ENCODE measurements around the gene LRG1.
"Not testable (repeated sequence)": the region's sequence is repeated elsewhere in the genome, so short reads cannot be mapped to it uniquely, and the experiment has no call there.

Gene LRG1

GRCh38 chr19:4550018-4550417 lies 10.2 kb upstream of the LRG1 start:
- DNase-seq = no peak

DNA sequence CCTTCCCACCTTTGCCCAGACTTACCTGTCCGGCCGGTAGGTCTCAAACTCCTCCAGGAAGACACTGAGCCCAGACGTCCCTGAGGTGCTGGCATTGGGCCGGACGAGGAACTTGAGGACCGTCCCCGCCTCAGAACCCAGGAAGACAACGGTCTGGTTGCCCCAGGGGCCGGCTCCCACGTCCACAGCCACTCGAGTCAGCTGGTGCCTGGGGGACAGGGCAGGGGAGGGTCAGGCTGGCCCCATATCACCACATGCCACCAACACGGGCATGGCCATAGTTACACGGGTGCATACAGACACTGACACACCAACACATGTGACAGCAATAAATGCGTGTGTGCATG lies 8.4 kb upstream of the LRG1 start:
- no peak for DNase-seq

- peak in 1 of 2 donors; percentile 38 for DNase-seq
Observed at GRCh38 chr19:4547303-4548237, 7.7 kb upstream of the LRG1 start.

GRCh38 chr19:4543842-4544647 lies 4.2 kb upstream of the LRG1 start:
- DNase-seq = no peak

DNA sequence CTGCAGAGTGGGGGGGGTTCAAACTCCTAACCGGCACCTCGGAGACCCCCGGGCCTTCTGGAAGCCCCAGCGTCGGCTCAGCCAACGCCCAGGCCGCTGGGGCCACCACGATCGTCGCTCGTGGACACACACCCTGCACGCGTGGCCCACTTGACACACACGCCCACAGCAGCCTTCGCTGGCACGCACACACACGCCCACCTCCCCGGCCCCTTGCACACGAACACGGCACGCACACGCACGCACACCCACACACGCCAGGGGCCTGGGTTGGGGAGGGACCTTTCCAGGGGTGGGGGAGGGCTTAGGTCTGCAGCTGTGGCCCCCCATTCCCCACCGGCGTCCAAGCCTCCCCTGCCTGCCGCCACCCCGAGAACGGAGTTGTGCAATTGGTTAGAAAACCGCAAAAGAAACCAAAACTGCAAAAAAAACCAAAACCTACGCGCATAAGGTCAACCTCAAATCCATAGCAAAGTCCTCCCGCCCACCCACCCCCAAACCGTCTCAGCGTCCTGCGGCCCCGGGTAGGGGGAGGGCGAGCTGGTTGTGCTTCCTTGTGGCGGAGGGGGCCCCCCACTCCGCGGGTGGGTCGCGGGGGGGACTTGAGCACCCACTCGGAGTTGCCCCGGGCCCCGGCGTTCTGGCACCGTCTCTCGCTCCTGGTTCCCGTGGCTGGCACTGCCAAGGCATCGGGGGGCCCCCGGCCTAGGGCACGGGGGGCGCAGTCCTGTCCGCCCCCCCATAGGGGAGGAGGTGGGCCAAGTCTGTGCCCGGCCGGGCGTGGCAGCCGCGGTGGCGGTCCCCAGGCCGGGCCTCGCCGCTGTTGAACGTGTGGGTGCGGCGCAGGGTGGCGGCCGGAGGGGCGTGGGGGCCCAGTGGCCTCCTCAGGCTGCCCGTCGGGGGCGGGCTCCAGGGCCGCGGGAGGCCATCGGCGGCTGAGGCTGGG lies 3.3 kb upstream of the LRG1 start:
- DNase-seq = no peak

GRCh38 chr19:4541806-4542145 lies 1.9 kb upstream of the LRG1 start:
- not testable (repeated sequence) for DNase-seq

GRCh38 chr19:4541114-4541805 lies 1.4 kb upstream of the LRG1 start:
- peak in 1 of 2 donors; percentile 37 for DNase-seq

DNA sequence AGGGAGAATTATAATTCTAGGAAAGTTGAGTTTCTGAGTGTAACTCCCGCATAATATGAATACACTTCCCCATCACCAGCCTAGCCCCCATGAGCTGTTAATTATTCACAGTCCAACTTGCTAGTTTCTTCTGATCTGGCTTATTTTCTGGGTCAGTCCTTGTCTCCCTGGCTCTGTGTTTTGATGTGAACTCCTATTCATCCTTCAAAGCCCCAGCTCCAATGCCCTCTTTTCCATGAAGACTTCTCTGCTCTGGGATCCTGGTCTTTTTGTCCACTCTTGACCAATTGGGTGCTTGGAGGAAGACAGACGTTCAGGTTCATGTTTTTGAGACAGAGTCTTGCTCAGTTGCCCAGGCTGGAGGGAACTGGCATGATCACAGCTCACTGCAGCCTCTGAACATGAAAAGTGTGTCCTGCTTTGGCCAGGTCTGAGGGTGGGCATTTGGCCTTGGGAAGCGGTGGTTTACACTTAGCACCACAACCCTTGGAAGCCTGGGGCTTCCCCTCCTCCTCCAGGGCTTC lies 605 bp downstream of the LRG1 start:
- no peak for DNase-seq

DNA sequence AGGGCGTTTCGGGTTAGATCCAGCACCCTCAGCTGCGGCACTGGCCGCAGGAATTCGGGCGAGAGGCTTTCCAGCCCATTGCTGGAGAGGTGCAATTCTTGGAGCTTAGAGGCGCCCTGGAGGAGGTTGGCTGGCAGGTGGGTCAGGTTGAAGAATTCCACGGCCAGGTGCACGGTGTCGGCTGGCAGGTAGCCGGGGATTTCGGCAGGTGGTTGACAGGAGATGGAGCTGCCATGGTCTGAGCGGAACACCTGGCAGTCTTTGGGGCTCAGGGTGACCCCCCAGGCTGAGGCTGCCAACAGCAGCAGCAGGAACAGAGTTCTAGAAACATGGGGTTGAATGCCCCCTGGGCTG lies 1.3 kb downstream of the LRG1 start:
- DNase-seq = no peak

- DNase-seq = no peak
Observed at GRCh38 chr19:4537953-4538600, 1.8 kb downstream of the LRG1 start.

GRCh38 chr19:4536798-4537197 lies 3.0 kb downstream of the LRG1 start:
- DNase-seq = no peak

DNA sequence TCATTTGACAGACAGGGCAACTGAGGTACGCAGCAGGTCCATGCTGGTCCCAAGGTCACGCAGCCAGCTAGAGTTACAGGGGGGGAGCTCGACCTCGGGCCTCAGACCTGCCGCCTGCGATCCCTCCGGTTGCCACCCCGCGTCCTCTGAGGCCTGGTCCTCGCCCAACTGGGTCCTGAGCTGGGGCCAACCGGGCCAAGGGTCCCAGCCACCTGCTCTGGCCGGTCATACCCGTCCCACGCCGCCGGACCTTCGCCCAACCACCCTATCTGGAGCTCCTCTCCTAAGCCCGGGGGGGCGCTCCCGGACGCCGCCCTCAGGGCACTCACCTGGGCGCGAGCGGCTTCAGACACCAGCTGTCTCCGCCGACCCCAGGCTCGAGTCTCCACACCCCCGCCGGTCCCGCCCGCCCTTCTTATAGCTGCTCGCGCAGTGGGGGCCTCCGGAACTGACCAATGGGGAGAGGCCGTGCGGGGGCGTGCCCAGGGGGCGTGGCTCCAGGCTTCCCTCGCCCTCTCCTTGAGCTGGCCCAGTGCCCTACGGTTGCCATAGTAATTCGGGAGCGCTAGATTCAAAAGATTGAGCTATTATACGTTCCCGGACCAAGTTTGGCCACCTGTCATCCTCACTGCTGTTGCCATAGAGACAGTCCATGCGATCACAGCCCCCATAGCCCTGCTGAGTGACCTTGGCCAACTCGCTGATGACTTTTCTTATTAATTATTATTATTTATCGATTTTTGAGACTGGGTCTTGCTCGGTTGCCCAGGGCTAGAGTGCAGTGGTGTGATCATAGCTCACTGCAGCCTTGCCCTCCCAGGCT lies 4.8 kb downstream of the LRG1 start, which contains the start of gene PLIN5:
Gene PLIN5 (minus strand): TSS at position 389 of the 823 bp plus-strand sequence. CDS start 1,150 bp downstream, outside the sequence.
- peak; percentile 46 to 60 for DNase-seq

- DNase-seq = no peak
Observed at GRCh38 chr19:4533835-4534424, 5.9 kb downstream of the LRG1 start.

- DNase-seq = no peak
Observed at GRCh38 chr19:4533334-4533733, 6.5 kb downstream of the LRG1 start.

DNA sequence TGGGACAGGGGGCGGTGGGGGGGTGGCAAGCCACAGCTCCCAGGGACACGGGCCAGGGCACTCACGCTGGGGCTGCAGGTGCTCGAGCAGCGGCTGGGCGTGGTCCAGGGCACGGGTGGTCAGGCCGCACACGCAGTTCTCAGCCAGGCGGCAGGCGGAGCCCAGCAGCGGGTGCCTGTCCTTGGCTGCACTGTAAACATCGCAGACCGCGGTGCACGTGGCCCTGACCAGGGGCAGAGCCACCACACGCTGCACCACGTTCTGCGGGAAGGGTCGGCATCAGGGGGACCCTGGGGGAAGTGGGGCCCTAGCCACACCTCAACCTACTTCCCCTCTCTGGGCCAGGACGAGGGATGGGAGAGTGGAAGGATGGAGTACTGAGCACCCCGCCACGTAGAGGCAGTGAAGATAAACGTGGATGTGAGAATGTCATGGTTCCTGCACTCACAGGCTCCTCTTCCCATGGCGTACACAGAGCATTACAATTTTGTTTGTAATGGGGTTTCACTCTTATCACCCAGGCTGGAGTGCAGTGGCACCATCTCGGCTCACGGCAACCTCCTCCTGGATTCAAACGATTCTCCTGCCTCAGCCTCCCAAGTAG lies 8.2 kb downstream of the LRG1 start:
- no peak for DNase-seq

- DNase-seq = no peak
Observed at GRCh38 chr19:4529924-4530522, 9.8 kb downstream of the LRG1 start.

GRCh38 chr19:4528843-4529242 lies 11.0 kb downstream of the LRG1 start:
- no peak for DNase-seq

- not testable (repeated sequence) for DNase-seq
Observed at GRCh38 chr19:4527377-4527776, 12.5 kb downstream of the LRG1 start.

- no peak for DNase-seq
Observed at GRCh38 chr19:4525563-4526002, 14.3 kb downstream of the LRG1 start.
